Activated CD8-positive, alpha-beta memory T cell treated with anti-CD3 and anti-CD28 coated beads for 48 hours (primary cell): Measurements from ENCODE around the gene VPS13D.
"Not testable (repeated sequence)": the region's sequence is repeated elsewhere in the genome, so short reads cannot be mapped to it uniquely, and the experiment has no call there.

ENCODE experiments used
- DNase-seq, 3 experiments: peaks; one replicate each; pipeline ENCODE4 v3.0.0-alpha.2; 2020; ENCODE audit warnings: low read depth in 2 of 3, low spot score in 2 of 3

VPS13D gene

GRCh38 chr1:12467570-12468286 is 237.9 kb downstream of the VPS13D start:
- no peak for DNase-seq

- no peak for DNase-seq
Observed at GRCh38 chr1:12468323-12468722, 238.5 kb downstream of the VPS13D start.

- no peak for DNase-seq
Observed at GRCh38 chr1:12469493-12469892, 239.7 kb downstream of the VPS13D start.

- no peak for DNase-seq
Observed at GRCh38 chr1:12469990-12470389, 240.2 kb downstream of the VPS13D start.

- DNase-seq, result not testable (repeated sequence)
Observed at GRCh38 chr1:12470916-12471315, 241.1 kb downstream of the VPS13D start.

- DNase-seq, result no peak
Observed at GRCh38 chr1:12472156-12472797, 242.4 kb downstream of the VPS13D start.

GRCh38 chr1:12472798-12473551 is 243.1 kb downstream of the VPS13D start:
- peak in 2 of 3 experiments; percentile 49 to 67 for DNase-seq

GRCh38 chr1:12473596-12474362 is 243.9 kb downstream of the VPS13D start:
- DNase-seq, result no peak

GRCh38 chr1:12475101-12475500 is 245.3 kb downstream of the VPS13D start:
- DNase-seq, result no peak

GRCh38 chr1:12475530-12475934 is 245.7 kb downstream of the VPS13D start:
- no peak for DNase-seq

- no peak for DNase-seq
Observed at GRCh38 chr1:12475947-12476346, 246.1 kb downstream of the VPS13D start.

- DNase-seq, result no peak
Observed at GRCh38 chr1:12477314-12477713, 247.5 kb downstream of the VPS13D start.

- no peak for DNase-seq
Observed at GRCh38 chr1:12477936-12478611, 248.2 kb downstream of the VPS13D start.

- DNase-seq, result no peak
Observed at GRCh38 chr1:12478612-12478985, 248.8 kb downstream of the VPS13D start.

- DNase-seq, result no peak
Observed at GRCh38 chr1:12479311-12479710, 249.5 kb downstream of the VPS13D start.

GRCh38 chr1:12480041-12480440 is 250.2 kb downstream of the VPS13D start:
- DNase-seq, result no peak

- DNase-seq, result no peak
Observed at GRCh38 chr1:12480748-12481362, 251.0 kb downstream of the VPS13D start.

- DNase-seq, result no peak
Observed at GRCh38 chr1:12481928-12482327, 252.1 kb downstream of the VPS13D start.

- DNase-seq, result no peak
Observed at GRCh38 chr1:12482988-12483387, 253.2 kb downstream of the VPS13D start.
